Pancreas (tissue), 10 donors: ENCODE data around the gene ABL1. TPM values are rescaled to one million over a fixed set of nuclear protein-coding genes. Genes with fewer than 3 reads are reported as not detected.

Source experiments
- ATAC-seq, 4 donors: fragments of 200-7000 bp; cut with Tn5 transposase; one replicate each; pipeline versions ENCODE4 v1.8.0 to v1.9.1; 2020; ENCODE audit warnings: mild to moderate bottlenecking in 4 of 4, moderate library complexity in 4 of 4
- DNase-seq, 6 donors: peaks; one replicate each; pipeline ENCODE4 v3.0.0-alpha.2; 2020
- FAIRE-seq: peaks from 2 replicates; lab custom pipeline; 2012; peaks lifted over from hg19 to GRCh38; lab: Jason Lieb, UNC
- H3K27ac ChIP-seq, 4 donors: fragments of 200-600 bp; sonication (generic); 1 replicate in 3 of 4; 2 replicates in 1 of 4; pipeline versions ENCODE4 v1.5.0 to v1.8.0; 2020
- H3K27me3 ChIP-seq, 4 donors: fragments of 200-600 bp; one replicate each; pipeline ENCODE4 v1.8.0; 2021
- H3K36me3 ChIP-seq, 3 donors: fragments of 200-600 bp; sonication (generic) in 1 of 3; one replicate each; pipeline versions ENCODE4 v1.5.0 to v1.8.0; 2020 to 2021
- H3K4me1 ChIP-seq, 3 donors: fragments of 200-600 bp; one replicate each; pipeline ENCODE4 v1.8.0; 2021
- H3K4me3 ChIP-seq, 4 donors: fragments of 200-600 bp; sonication (generic) in 2 of 4; one replicate each; pipeline versions ENCODE4 v1.5.0 to v1.8.0; 2020 to 2021
- H3K9me3 ChIP-seq, 4 donors: fragments of 200-600 bp; one replicate each; pipeline ENCODE4 v1.8.0; 2021
- CTCF ChIP-seq, 4 donors: fragments of 200-600 bp; sonication (generic) in 3 of 4; IDR thresholded peaks; one replicate each; pipeline versions ENCODE4 v1.5.0 to v1.8.0; 2021; ENCODE audit warnings: antibody characterized with exemption in 4 of 4
- WGBS, 2 donors: extraction: QIAGEN DNeasy Blood & Tissue Kit; methylation state at CpG; one replicate each; pipeline ENCODE4 v1.1.7; 2013; 5-methylcytosine and 5-hydroxymethylcytosine counted together
- intact Hi-C, 3 donors: fragments of 100-400 bp; cut with DNase I; formaldehyde crosslinking; loops; one replicate each; pipeline versions ENCODE4 v1.11.1 to v1.14.2; 2022
- polyA plus RNA-seq, 2 donors: library from polyadenylated mRNA; stranded (reverse); fragments of 200-250 nt; gene quantifications; one replicate each; pipeline ENCODE4 v1.2.3, GENCODE V29; 2013
- total RNA-seq, 6 donors: library from RNA; stranded (reverse); fragmentation: NEBNext Ultra II Directional in 4 of 6; extraction: Animal tissue kit (Norgen Biotek cat#: 25700) in 4 of 6; gene quantifications; one replicate each; pipeline versions ENCODE4 v1.2.1 to v1.2.4, GENCODE V29; 2021 to 2023
- donor health status: healthy with polysubstance abuse.
- donor health status: DM: no; HTN: no; CAD: no; lungs with moderate emphysema.
- donor health status: DM: no; HTN: no; CAD: no.
- donor health status: control.
- donor health status: control.
- donor health status: Bipolar disorder and iron deficiency.
- donor health status: DM: yes; HTN: yes; CAD: no.
- donor health status: DM: no; HTN: no; CAD: no.
- donor health status: DM: no; HTN: no; CAD: no.
- donor health status: DM: yes; HTN: yes; CAD: no.

ABL1 gene
- total and polyA plus RNA-seq, 8 donors, result 15.3 to 31.9 (median 19.4) TPM

GRCh38 chr9:130887494-130888144 is 52.6 kb downstream of the ABL1 start:
- no peaks in the 10 kb centered on the region for H3K9me3 ChIP-seq
- ATAC-seq, result no peak
- intact Hi-C loops, result no loop called here
- no peak for TF ChIP-seq CTCF (IDR thresholded peaks at IDR 0.05)
- no peak overlapping the region for H3K27ac ChIP-seq
- peaks cover 9 to 66% (median 40%) of the 10 kb centered on the region in 3 donors for H3K36me3 ChIP-seq
- no peaks in the 10 kb centered on the region for H3K4me1 ChIP-seq
- DNase-seq, result no peak
- no peaks in the 10 kb centered on the region for H3K27me3 ChIP-seq
- 92 to 94% methylated on average over 25 of the region's 25 CpGs for WGBS, 2 donors
- FAIRE-seq, result no peak
- no peak overlapping the region for H3K4me3 ChIP-seq

DNA sequence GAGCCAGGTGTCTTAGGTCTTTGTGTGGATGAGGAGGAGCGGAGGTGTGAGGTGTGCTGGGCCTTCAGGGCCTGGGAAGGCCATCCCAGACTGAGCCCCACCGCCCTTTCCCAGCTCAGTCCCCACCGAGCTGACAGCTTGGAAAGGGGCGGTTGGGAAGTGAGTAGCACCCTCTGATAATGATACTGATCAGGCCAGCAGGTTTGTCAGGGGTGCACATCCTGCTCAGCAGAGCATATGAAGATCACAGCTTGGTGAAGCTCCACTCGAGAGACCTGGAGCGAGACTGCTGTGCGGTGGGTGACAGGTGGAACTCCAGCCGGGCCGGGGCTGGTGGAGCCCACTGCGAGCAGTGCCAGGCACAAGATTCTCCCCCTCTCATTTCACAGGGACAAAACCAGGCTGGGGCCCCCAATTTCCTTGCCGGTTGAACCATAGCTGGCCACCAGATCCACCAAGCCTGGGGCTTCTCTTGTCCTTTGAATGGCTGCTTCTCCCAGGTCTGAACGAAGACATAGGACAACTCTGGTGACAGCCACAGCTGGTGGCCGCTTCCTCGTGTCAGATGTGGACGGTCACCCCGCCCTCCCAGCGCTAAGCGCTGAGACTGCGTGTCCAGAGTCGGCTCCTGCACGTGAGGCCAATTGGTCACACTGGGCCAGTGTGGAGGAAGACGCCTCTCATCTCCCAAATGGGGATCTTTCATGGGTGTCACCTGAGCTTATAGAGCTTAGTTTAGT is 53.3 kb downstream of the ABL1 start:
- TF ChIP-seq CTCF (IDR thresholded peaks at IDR 0.05), result no peak
- Histone ChIP-seq H3K4me3 (no peak overlapping the region), H3K27ac (no peak overlapping the region), H3K36me3 (peaks cover 9 to 59% (median 40%) of the 10 kb centered on the region in 3 donors), H3K4me1 (no peaks in the 10 kb centered on the region), H3K9me3 (no peaks in the 10 kb centered on the region), H3K27me3 (no peaks in the 10 kb centered on the region)
- intact Hi-C loops, result no loop called here
- FAIRE-seq, result no peak
- no peak for DNase-seq
- 92 to 95% methylated on average over 22 of the region's 22 CpGs for WGBS, 2 donors
- ATAC-seq, result no peak

- H3K27me3 ChIP-seq, result no peaks in the 10 kb centered on the region
- TF ChIP-seq CTCF (IDR thresholded peaks at IDR 0.05), result no peak
Measured at GRCh38 chr9:130890124-130890523, 55.1 kb downstream of the ABL1 start.

DNA sequence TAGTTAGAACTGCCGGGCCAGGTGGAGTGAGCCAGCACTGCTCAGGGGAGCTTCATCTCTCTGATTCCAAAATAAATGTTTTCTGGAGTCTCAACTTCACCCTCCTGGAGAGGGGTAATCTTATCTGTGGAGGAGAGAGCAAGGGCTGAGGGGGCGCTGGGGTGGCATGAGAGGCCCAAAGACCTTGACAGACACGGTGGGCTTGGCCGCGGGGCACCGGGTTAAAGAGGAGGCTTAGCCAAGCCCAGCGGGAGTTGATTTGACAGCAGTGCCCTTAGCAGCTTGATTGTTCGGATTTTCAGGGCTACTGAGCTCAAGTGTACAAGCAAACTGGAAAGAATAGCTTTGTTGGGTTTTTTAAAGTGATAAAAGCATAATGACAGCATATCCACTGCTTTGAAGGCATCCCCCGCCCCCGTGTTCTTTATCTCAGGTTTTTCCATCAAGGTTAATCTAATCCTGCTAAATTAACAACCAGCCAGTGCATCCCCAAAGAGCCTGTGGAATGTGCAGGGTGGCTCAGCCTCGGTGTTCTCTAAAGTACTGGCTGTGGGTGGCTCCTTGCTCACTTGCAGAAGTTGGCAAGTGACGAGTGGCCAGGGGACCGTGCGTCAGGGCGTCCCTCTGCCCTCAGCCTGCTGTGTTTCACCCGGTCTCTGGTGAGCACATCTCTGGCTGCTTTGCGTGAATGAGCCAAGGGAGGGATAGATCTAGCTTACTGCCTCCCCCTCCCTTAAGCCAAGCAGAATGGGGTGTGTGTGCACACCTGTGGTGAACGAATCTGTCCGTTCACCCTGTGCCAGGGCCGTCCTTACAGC is 56.0 kb downstream of the ABL1 start:
- ATAC-seq (no peak), DNase-seq (peak in 1 of 6 donors; percentile 21), FAIRE-seq (no peak)
- TF ChIP-seq CTCF (IDR thresholded peaks at IDR 0.05), result no peak
- Histone ChIP-seq H3K4me3 (no peak overlapping the region), H3K27ac (no peak overlapping the region), H3K4me1 (no peaks in the 10 kb centered on the region), H3K9me3 (no peaks in the 10 kb centered on the region), H3K36me3 (peaks cover 2 to 31% (median 15%) of the 10 kb centered on the region in 3 donors), H3K27me3 (no peaks in the 10 kb centered on the region)
- intact Hi-C loops, result no loop called here
- WGBS, 2 donors, result 86 to 88% methylated on average over 20 of the region's 20 CpGs

More at GRCh38 chr9:130890124-130890523, 55.1 kb downstream of the ABL1 start:
- 89 to 90% methylated on average over 9 of the region's 9 CpGs for WGBS, 2 donors
- ATAC-seq (no peak), FAIRE-seq (no peak), DNase-seq (peak in 1 of 6 donors; percentile 19)
- H3K9me3 ChIP-seq, result no peaks in the 10 kb centered on the region
- no peak overlapping the region for H3K27ac ChIP-seq
- no peak overlapping the region for H3K4me3 ChIP-seq
- H3K4me1 ChIP-seq, result no peaks in the 10 kb centered on the region
- peaks cover 4 to 41% (median 24%) of the 10 kb centered on the region in 3 donors for H3K36me3 ChIP-seq
- intact Hi-C loops, result no loop called here
